NCI-H2029 treated with DMSO at 0.1 percent for 48 hours (cell line): ENCODE data around the gene UBASH3A.
"Not testable (repeated sequence)": the region's sequence is repeated elsewhere in the genome, so short reads cannot be mapped to it uniquely, and the experiment has no call there.

Source experiments
- DNase-seq: peaks from one replicate; lab custom pipeline; 2025; lab: John Stamatoyannopoulos, UW

UBASH3A gene

DNA sequence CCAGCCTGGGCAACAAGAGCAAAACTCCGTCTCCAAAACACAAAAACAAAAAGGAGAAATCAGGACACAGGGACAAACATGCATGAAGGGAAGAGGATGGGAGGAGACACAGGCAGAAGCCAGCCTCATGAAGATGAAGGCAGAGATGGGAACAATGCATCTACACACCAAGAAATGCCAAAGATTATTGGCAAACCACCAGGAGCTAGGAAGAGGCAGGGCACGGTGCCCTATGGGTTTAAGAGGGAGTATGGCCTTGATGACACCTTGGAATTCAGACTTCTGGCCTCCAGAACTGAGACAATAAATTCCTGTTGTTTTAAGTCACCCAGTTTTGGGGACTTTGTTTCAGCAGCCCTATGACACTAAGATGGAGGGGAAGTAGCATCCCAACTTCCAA is 13.0 kb upstream of the UBASH3A start:
- DNase-seq: no peak

DNA sequence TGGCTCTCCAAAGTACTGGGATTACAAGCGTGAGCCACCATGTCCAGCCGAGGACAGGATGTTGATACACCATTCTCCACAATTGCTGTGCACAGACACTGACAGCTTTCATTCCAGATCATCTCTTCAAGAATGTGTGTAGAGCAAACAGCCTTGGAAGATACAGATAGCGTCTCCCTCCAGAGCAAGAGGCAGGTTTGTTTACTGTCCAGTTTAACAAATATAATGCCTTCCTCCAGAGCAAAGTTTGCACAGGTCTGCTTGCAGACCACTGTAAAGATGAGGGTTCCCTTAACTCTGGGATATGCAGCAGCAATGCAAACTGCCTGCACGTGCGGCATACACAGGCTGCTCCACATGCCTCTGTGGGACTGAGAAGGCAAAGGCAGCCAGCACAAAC is 12.4 kb upstream of the UBASH3A start:
- no peak for DNase-seq

DNA sequence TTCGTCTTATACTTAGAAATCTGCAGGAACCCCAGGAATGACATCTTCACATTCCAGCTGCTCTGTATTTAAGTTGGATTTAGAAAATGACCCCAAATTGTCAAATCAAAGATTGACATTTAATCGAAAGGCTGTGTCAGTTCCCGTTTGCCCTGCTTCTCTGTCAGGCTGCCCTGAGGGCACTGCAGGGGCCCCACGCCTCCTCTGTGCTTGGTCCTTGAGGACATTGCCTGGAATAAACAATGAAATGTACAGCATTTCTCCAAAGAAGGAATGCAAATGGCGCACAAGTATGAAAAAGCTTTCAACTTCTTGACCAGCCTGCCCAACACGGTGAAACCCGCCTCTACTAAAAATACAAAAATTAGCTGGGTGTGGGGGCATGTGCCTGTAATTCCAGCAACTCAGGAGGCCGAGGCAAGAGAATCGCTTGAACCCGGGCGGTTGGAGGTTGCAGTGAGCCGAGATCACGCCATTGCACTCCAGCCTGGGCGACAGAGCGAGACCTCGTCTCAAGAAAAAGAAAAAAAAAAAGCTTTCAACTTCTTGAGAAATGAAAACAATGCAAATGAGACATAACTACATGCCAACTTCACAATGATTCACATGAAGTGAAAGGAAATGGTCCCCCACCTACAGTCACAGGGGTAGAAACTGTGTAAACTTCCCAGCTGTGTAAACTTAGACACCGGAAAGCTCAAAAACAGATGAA is 10.8 kb upstream of the UBASH3A start:
- DNase-seq: no peak

DNA sequence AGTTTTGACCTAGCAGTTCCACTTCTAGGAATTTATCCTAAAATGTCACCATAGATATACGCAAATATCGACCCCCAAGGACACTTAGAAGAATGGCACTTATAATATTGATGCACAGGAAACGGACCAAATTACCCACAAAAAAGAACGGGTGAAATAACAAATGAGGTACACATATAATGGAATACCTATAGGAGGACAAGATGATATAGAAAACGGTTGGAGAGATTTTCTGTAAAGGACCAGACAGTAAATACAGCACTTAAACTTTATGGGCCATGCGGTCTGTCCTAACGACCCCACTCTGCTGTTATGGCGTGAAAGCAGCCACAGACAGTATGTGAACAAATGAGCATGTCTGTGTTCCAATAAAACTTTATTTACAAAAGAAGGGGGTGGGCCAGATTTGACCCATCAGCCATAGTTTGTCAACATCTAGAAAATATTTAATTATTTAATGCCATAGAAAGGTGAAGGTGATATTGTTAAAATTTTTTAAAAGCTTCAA is 10.2 kb upstream of the UBASH3A start:
- no peak for DNase-seq

DNA sequence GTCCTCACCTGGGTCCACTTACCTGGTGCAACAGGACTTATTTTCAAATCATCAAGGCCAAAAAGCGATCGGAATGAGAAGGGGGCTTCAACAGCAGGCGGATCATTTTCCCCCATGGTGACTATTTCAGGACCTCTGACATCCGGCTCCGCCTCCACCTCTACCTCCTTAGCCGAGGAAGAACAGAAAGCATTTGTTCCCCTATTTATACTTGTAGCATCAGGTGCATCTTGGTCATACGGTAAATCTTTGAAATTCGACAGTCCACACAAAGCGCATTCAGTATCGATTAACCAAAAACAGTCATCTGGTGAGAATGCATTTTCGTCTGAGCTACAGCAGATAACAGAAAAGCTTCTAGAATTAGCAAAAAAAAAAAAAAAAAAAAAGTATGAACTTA is 8.4 kb upstream of the UBASH3A start:
- DNase-seq: no peak

DNA sequence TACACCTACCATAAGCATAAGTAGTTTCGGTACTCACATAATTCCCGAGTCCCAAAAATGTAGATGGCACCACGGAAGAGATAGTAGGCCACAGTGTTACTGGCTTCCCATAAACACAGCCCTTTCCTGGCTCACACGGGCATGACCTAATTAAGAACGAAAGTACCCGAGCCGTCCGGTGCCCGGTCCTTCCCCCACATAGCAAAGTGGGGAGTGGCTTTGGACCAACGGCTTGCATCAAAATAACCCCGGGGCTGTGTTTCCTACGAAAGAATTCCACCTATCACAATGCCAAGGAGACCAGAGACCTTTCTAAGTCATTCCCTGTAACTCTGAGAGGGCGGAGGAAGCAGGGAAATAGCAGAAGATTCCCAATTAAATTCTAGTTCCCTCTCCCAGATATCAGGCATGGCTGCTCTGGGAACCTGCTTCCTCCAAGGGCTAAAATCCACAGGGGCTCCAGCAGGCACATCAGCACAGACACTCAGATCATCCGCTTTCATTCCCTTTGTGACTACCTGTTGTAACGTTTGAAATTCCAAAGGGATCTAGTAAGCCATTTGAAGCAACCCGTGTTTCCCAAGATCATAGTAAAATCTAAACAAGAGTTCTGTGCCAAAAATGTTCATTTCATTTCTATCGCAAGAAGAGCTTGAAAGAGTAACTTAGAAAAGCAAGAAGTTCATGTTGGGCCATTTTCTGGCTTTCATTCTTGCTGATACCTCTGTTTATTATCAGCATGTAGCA is 7.6 kb upstream of the UBASH3A start, which contains the start of gene TMPRSS3:
TSS of gene TMPRSS3 (minus strand) at position 148 of the 747 bp plus-strand sequence. CDS start 635 bp downstream, outside the sequence.
- no peak for DNase-seq

DNA sequence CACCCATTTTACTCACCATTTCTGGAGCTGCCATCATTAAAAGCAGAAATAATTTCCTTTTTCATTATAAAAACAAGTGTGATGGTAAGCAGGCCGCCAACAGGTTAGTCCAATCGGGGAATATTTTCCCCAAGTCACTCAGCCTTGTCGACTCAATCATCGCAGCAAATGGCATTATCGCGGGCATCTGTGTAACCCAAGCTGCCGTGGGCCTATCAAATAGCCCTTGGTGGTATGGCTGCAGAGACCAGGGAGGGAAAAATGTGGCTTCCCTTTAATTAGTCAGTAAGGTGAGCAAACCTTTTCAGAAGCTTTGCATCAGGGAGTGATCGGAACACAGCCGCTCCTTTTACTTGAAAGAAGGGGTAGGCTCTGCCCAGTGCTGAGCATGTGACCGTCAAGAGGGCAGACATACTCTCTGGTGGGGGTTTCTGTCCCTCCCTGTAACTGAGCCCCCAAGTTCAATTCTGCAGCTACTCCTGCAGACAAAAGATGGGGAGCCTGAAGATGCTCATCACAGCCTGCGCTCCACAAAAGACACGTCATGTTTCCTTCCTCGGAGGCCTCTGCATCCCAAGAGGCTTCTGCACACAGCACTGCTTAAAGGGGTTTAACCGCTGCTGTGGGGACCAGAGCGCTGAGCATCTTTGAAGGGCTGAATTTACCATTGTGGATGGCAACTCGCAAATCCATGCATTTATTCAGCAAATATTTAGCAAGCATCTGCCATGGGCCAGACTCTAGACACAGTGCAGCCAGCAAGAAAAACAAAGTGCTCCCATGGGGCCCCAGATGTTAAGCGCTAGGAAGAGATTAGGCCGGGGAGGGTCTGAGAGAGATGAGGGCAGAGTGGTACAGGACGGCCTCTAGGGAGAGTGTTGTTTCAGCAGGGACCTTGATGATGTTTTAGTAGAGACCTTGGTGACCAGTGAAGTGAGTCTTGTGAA is 6.6 kb upstream of the UBASH3A start:
- DNase-seq: no peak

DNA sequence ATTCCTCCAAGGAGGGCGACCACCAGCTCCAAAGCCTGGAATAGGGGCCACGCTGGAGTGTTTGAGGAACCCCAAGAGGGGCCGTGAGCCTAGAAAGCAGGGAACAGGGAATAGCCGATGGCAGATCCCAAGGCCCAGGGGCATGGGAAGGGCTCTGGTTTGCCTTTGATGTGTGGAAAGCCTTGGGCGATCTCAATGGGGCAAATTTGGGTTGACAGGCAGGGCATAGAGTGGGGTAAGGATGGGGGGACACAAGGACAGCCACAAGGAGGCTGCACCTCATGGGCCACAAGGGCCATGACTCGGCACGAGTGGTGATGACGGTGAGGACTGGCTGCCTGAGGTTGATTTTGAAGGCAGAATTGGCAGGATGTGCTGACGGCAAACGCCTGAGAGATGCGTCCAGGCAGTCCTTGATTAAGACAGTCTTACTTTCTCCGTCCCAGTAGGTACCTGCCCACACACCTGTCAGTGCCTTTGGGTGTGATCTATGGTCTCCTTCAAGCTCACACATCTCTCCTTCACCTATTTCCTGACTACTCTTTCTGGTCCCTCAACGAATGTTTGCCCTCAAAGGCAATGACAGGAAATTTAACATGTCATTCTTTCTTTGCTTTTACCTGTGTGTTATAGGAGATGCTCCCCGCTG is 5.8 kb upstream of the UBASH3A start:
- no peak for DNase-seq

DNA sequence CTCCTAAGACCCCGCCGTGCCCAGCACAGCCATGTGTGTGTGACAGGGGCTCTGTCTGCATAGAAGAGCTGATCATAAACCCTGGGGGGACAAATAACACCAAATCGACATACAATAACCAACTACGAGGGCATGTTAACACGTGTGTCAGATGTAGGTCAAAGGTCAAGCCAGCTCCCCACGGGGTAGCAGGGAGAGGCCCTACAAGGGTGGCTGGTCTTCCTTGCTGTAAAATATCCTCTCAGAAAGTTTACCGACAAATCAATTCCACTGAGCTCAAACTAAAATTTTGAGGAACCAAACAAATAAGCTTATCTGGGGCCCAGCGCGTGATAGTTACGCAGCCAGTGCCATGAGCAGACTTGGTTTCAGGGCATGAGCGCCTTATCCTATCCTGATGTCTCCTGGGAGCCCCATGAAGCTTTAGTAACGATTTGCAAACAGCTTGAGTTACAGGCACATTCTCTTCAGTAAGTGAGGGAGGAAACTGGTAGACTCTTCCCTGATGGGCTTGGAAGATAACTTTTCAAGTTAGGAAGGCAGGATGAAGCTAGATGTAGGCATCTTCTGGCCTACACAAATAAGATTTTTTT is 5.2 kb upstream of the UBASH3A start:
- no peak for DNase-seq

DNA sequence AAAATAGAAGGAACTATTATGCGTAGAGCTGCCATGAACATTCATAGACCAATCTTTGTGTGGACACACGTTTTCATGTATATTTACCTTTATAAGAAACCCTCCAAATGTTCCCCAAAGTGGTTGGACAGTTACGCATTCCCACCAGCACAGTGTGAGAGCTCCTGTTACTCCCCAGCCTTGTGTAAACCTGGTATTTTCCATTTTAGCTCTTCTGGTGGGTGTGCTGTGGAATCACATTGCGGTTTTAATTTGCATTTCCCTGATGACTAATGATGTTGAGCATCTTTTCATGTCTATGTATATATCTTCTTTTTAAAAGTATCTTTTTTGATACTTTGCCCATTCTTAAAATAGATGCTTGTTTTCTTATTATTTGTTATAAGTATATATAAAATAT is 3.2 kb upstream of the UBASH3A start:
- no peak for DNase-seq

DNA sequence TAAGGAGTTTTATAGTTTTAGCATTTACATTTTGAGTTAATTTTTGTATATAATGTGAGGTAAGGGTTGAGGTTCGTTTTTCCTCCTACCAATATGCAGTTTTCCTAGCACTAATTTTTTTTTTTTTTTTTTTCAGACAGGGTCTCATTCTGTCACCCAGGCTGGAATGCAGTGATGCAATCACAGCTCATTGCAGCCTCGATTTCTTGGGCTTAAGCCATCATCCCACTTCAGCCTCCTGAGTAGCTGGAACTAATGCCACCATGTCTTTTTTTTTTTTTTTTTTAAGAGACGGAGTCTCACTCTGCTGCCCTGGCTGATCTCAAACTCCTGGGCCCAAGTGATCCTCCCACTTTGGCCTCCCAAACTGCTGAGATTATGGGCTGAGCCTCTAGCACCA is 2.5 kb upstream of the UBASH3A start:
- no peak for DNase-seq

DNA sequence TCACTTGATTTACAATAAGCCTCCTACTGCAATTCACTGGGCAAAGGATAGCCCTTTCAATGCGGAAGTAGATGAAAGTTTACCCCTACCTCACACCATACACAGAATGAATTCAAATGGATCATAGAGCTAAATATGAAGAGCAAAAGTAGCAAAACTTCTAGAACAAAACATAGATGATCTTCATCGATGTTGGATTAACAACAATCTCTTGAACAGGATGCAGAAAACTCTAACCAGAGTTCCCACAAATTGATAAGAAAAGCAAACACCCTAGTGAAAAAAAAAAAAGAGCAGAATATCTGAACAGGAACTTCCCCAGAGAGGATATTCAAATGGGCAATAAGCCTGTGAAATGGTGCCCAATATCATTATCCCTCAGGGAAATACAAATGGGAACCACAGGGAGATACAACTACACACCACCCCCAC is 1.9 kb upstream of the UBASH3A start:
- DNase-seq: no peak

DNA sequence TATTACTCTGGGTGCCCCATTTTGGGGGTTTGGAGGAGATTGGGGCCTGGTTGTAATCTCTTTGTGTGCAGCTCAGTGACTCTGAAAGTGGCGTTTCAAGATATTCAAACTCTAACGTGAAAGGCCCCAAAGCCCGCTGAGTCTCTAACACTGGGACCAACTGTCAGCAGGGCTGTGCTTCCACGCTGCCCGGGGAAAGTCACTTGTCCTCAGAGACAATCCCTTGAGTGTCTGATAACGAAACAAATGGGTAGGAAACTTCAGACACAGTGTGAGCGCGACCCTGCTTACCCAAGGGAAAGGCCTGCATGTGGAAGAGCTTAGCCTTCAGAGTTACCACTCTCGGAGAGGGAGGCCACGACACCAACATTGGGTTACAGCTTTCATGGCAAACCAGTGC is 837 bp downstream of the UBASH3A start:
- no peak for DNase-seq

DNA sequence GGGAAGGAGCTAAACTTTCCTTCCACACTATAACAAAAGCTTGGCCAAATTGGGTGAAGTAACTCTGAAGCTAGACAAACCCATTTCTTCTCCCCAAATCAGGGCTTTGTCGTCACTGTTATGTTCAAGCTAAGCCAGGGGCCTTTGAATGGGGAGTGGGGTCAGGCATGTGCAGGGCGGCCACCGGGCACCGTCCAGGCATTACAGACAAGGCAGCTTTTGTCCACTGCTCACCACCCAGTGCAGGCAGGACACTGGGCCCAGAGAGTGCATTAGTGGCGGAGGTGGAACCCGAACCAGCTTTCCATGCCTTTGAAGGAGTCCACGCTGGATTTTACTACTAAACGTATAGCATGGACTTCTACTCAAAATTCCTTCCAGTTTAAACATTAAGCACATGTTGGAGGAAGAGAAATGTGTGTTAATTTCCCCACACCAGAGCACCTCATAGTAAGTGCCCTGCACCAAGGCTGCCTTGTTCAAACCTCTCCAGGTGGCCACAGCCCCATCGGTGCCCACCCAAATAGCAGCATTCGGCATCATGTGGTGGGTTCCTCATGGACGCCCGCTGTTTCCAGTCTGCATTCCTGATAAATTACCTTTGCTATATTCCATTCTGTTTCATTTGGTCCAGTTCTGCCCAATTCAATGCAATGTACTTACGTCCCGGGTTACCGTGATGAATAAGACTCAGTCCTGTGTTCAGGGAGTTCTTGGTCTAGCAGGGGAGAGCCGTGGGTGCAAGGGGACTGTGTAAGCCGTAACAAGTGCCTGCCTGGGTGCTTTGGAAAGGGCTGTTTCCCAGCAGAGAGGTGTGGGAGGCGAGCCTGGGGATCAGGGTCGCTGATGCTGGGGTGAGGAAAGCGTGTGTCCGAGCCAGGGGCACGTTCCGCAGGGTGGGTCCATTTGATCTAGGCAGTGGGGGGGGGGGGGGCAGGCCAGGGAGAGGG is 1.6 kb downstream of the UBASH3A start:
- DNase-seq: no peak

DNA sequence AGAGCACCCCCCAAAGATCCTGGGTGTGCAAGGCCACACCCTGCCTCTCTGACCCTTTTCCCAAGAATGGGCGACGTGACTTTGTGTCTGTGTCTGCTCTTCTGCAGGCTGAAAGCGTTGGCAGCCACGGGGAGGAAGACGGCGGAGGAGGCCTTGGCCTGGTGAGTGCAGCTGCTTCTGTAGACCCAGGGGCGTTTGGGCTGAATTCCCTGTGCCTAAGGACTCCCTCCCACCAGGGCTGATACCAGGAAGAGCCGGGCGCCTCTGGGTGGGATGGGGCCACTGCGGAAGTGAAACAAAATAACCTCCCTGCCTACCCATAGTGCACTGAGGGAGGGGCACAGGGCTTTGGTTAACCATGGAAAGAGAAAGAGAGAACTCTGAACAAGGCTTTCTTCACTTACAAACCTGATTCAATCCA is 2.5 kb downstream of the UBASH3A start:
- DNase-seq: no peak

DNA sequence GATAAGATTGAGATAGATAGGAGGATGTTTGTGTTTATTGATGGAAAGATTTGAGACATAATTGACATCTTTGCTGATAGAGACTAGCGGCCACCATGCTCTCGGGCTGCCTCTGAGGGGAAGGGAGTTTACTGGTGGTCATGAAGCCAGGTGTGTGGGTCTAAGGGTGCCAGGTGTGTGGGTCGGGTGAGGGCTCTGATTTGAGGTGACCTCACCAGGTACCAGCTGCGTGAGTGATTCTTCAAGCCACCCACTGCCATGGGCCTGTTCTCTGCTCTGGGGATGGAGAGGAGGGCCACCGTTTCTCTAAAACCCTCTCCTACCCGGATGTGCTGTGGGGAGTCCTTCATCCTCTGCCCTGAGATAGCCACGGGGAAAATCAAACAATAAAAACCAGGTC is 3.2 kb downstream of the UBASH3A start:
- DNase-seq: no peak

DNA sequence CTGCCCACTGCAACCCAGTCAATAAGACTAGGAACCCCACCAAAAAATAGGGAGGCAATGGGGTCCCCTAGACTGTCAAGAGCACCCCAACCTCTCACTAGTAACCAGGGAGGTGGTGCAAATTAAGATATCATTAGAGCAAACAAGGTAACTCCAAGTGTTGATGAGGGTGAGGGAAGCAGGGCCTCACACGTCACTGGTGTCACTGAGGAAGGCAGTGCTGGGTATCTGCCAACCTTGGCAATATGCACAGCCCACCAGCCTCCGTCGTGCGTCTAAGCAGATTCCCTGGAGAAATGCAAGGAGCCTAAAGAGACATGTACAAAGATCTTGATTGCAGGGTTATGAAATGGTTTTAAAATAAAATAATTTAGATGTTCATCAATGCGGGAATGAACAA is 3.8 kb downstream of the UBASH3A start:
- no peak for DNase-seq

DNA sequence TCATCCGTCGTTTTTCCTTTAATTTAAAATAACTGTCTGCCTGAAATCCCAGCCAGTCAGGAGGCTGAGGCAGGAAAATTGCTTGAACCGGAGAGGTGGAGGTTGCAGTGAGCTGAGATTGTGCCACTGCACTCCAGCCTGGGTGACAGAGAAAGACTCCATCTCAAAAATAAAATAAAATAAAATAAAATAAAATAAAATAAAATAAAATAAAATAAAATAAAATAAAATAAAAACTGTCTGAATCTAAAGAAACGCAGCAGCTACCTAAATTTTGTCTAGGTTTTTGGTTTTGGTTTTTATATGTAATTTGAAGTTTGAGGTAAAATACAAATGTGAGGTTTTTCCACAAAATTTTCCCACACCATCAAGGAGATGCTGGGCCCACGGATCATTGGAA is 5.0 kb downstream of the UBASH3A start:
- not testable (repeated sequence) for DNase-seq

DNA sequence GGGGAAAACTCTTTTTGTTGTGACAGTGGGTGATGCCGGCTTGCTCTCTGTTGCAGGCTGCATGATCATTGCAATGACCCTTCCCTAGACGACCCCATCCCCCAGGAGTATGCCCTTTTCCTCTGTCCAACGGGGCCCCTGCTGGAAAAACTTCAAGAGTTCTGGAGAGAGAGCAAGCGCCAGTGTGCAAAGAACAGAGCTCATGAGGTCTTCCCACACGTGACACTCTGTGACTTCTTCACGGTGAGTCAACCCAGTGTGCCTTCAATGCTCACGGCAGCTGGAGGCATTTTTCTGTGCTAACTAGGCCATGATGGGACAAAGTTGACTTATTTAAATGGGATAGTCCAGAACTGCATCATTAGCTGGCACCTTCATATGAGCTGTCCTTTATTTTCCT is 5.7 kb downstream of the UBASH3A start:
- no peak for DNase-seq

DNA sequence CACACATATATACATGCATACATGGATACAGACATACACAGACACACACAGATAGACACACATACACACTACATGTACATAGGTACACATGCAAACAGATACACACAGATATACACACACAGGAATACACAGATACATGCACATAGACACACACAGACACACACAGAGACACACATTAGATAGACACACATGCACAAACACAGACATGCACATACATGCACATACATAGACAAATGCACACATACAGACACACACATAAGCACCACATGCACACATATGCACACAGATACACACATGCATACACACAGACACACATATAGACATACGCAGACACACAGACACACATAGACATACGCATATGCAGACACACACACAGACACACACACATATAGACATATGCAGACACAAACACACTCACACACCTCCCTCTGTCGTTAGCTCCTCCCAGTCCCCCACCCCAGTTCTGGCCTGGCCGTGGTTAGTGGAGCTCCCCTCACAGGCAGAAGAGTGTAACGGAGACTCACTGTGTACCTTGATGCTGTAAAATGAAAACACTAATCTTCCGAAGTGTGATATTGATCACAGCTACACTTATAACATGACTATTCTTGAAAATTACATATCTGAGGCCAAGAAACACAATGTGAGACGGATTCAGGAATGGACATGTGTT is 7.6 kb downstream of the UBASH3A start:
- DNase-seq: no peak
